Metanephros (tissue), 1 donor: ENCODE measurements around the gene AURKAIP1. TPM values are rescaled to one million over a fixed set of nuclear protein-coding genes. Genes with fewer than 3 reads are reported as not detected.

Experiments used
- total RNA-seq: library from RNA; depleted of rRNA; stranded (reverse); fragments of >200 nt; gene quantifications from one replicate; pipeline ENCODE4 v1.2.3, GENCODE V29; 2014

AURKAIP1 gene
- 74.3 TPM for total RNA-seq

GRCh38 chr1:1374929-1375662 is at the start of gene AURKAIP1:
AURKAIP1 (minus strand) TSS chr1:1375207; CDS start chr1:1374756, 451 bp downstream.

DNA sequence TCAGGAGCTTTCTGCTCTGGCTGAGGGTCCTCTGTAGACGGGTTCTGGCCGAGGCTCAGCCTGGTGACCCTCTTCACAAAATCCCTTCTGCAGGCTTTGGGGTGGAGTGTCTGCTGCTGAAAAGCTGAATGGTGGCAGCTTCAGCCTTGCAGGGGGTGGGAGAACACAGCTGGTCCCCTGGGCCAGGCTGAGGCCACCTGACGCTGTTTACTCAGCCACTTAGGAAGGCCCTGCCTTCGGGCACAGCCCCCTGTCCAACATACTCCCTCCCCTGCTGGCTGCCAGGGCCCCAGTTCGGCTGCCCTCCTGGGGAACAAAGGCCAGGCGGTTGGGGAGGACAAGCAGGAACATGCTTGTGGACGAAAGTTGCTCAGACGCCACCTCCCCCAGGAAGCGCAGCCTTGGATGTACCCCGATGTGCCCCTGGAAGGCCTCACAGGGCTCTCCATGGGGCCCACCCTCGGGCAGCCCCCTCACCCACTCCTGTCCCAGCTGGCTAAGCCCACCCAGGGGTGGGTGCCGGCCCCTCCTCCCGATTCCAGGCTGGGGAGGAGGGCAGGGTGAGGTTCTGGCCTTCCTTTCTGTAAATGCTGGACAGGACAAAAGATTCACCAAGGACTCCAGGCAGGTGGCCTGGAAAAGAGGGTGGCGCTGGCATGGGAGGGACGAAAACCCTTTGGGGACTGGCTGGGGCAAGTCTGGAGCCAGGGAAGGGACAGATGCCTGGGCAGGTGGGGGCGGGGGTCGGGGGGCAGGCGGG is 46.3 kb upstream of the AURKAIP1 start, which contains the start of gene ANKRD65:
Gene ANKRD65 (minus strand): TSS at position 130 of the 760 bp plus-strand sequence. CDS start 271 bp downstream, outside the sequence.

DNA sequence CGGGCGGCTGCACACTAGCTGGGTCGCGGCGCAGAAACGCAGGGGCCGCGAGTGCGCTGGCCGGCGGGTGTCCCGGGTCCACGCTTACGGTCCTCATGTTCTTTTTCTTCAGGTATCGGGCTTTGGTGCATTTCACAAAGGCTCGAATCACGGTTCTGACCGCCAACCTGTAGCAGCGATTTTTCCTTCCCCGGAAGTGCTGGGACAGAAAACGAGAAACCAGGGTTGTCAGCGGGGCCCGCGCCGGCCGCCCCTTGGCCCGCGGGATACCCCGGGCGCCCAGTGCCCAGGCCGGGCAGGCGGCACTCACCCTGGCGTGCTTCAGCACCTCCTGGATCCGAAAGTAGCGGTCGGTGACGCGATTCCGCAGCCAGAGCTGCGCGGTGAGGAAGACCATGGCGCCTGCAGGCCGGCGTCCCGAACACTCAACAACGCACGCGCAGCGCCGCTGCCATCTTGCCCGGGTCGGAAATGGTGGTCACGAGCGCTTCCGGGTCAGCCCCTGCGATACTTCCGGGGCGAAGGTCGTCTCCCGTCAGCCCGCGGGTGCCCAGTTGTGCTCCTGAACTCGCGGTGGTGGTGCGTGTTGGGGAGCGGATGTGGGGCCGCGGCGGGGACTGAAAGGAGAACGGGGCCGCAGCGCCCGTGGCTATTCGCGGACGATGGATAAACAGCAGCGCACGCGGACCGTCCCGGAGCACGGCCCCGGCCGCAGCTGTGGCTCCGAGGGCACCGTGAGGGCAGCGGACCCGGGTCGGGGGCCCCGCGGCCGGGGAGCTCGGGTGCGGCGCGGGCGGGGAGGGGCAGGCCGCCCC is 32.0 kb upstream of the AURKAIP1 start, which contains the start of gene MRPL20:
Gene MRPL20 (minus strand): TSS at position 473 of the 815 bp plus-strand sequence. CDS start 76 bp downstream, at position 397.

GRCh38 chr1:1399187-1399871 is 24.3 kb upstream of the AURKAIP1 start, which contains the start of gene CCNL2:
CCNL2 (minus strand) TSS chr1:1399335; CDS start chr1:1399306, 29 bp downstream.

DNA sequence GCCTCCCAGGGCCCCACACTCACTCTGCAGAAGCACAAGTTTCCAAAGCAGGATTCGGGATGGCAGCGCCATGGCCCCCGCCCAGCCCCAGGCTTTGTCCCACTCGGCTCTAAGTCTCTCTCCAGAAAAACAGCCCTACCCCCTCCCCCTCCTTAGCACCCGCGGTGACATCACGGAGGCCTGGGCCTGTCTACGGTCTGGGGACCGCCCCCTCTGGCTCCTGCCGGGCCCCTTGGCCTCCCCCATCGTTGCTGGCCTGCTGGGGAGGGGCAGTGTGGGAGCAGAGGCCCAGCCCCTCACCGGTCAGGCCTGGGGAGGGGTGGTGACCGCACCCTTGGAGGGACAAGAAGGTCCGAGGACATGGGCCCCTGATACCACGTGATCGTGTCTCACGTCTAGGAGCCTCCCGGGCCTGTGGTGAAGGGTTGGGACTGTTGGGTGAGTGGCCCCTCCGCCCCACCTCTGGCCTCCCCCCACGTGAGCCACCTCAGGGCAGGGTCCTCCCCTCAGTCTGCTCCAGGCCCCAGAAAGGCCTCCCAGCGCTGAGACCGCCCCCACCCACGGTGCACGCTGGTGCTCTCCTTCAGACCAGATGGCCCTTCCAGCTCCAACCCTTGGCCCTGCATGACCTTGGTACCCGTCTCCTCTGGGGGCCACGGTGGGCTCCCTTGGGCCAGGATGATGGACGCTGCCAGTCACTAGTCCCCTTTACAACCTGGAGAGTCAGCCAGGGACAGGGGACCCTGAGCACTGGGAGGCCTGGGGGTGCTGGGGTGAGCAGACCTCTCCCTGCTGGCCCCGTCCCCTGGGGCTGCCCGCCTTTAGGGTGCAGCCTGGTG is 16.4 kb downstream of the AURKAIP1 start, which contains the start of gene MXRA8:
Gene MXRA8 (minus strand): TSS at position 123 of the 839 bp plus-strand sequence. CDS start 51 bp downstream, at position 72.

GRCh38 chr1:1349256-1350012 is 25.6 kb downstream of the AURKAIP1 start, which contains the start of gene DVL1:
DVL1 (minus strand) TSS chr1:1349418; CDS start chr1:1349065, 353 bp downstream.

DNA sequence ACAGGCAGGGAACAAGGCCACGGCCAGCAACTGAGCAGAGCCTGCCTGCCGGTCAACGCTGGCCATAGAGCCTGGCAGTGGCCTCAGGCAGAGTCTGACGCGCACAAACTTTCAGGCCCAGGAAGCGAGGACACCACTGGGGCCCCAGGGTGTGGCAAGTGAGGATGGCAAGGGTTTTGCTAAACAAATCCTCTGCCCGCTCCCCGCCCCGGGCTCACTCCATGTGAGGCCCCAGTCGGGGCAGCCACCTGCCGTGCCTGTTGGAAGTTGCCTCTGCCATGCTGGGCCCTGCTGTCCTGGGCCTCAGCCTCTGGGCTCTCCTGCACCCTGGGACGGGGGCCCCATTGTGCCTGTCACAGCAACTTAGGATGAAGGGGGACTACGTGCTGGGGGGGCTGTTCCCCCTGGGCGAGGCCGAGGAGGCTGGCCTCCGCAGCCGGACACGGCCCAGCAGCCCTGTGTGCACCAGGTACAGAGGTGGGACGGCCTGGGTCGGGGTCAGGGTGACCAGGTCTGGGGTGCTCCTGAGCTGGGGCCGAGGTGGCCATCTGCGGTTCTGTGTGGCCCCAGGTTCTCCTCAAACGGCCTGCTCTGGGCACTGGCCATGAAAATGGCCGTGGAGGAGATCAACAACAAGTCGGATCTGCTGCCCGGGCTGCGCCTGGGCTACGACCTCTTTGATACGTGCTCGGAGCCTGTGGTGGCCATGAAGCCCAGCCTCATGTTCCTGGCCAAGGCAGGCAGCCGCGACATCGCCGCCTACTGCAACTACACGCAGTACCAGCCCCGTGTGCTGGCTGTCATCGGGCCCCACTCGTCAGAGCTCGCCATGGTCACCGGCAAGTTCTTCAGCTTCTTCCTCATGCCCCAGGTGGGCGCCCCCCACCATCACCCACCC is 43.7 kb downstream of the AURKAIP1 start, which contains the start of gene TAS1R3:
Gene TAS1R3 (plus strand): TSS at position 213 of the 898 bp plus-strand sequence. CDS start 66 bp downstream, at position 279.

DNA sequence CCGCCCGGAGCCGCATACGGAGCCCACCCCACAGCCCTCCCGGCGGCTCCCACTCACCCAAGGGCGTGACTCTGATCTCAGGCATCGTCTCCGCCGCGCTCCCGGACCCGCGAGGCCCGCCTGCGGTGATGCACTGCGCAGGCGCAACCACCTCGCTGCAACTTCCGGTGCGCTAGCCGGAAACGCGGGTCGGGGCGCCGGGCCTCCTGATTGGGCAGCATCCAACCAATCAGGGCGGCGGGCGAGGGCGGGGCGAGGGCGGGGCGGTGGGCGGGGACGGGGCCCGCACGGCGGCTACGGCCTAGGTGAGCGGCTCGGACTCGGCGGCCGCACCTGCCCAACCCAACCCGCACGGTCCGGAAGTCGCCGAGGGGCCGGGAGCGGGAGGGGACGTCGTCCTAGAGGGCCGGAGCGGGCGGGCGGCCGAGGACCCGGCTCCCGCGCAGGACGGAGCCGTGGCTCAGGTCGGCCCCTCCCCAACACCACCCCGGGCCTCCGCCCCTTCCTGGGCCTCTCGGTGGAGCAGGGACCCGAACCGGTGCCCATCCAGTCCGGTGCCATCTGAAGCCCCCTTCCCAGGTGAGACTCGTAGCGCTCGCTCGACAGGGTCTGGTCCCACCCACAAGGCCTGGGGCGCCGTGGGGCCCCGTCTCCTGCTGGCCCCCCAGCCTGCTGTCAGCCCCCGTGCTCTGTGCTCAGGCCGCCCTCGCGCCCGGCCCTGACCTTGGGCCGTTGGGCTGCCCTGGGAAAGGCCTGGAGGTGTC is 50.3 kb downstream of the AURKAIP1 start, which contains the start of the genes CPTP and INTS11:
Gene CPTP (plus strand): TSS at position 279 of the 764 bp plus-strand sequence. CDS start 2,109 bp downstream, outside the sequence.
Gene INTS11 (minus strand): TSS at position 137 of the 764 bp plus-strand sequence. CDS start 52 bp downstream, at position 85.

Other genes with a start within 250 kb of the AURKAIP1 start
- 0.76 TPM for gene TTLL10, start 201.3 kb downstream of the AURKAIP1 start, total RNA-seq
- 1.2 TPM for gene TNFRSF18, start 168.6 kb downstream of the AURKAIP1 start, total RNA-seq
- gene TNFRSF4, start 161.1 kb downstream of the AURKAIP1 start, total RNA-seq, result 3.3 TPM
- gene SDF4, start 143.2 kb downstream of the AURKAIP1 start, total RNA-seq, result 94.4 TPM
- 16.0 TPM for gene B3GALT6, start 143.0 kb downstream of the AURKAIP1 start, total RNA-seq
- 5.3 TPM for gene C1QTNF12, start 128.5 kb downstream of the AURKAIP1 start, total RNA-seq
- gene UBE2J2, start 101.4 kb downstream of the AURKAIP1 start, total RNA-seq, result 49.3 TPM
- gene SCNN1D, start 94.8 kb downstream of the AURKAIP1 start, total RNA-seq, result 7.1 TPM
- gene ACAP3, start 67.3 kb downstream of the AURKAIP1 start, total RNA-seq, result 33.9 TPM
- 20.3 TPM for gene PUSL1, start 66.6 kb downstream of the AURKAIP1 start, total RNA-seq
- gene INTS11, start 50.5 kb downstream of the AURKAIP1 start, total RNA-seq, result 106 TPM
- gene CPTP, start 50.4 kb downstream of the AURKAIP1 start, total RNA-seq, result 15.9 TPM
- 1.1 TPM for gene TAS1R3, start 43.9 kb downstream of the AURKAIP1 start, total RNA-seq
- 51.4 TPM for gene DVL1, start 25.8 kb downstream of the AURKAIP1 start, total RNA-seq
- gene MXRA8, start 16.7 kb downstream of the AURKAIP1 start, total RNA-seq, result 142 TPM
- gene CCNL2, start 24.1 kb upstream of the AURKAIP1 start, total RNA-seq, result 245 TPM
- gene MRPL20, start 32.1 kb upstream of the AURKAIP1 start, total RNA-seq, result 80.8 TPM
- gene ANKRD65, start 46.1 kb upstream of the AURKAIP1 start, total RNA-seq, result 6.9 TPM
- gene VWA1, start 60.5 kb upstream of the AURKAIP1 start, total RNA-seq, result 54.3 TPM
- 5.8 TPM for gene ATAD3C, start 74.5 kb upstream of the AURKAIP1 start, total RNA-seq
- gene ATAD3B, start 96.6 kb upstream of the AURKAIP1 start, total RNA-seq, result 16.4 TPM
- 22.3 TPM for gene ATAD3A, start 137.0 kb upstream of the AURKAIP1 start, total RNA-seq
- 6.3 TPM for gene TMEM240, start 165.4 kb upstream of the AURKAIP1 start, total RNA-seq
- 60.6 TPM for gene SSU72, start 199.7 kb upstream of the AURKAIP1 start, total RNA-seq
- 1.3 TPM for gene FNDC10, start 224.9 kb upstream of the AURKAIP1 start, total RNA-seq
- gene MIB2, start 240.3 kb upstream of the AURKAIP1 start, total RNA-seq, result 68.0 TPM